LNCaP clone FGC (cell line): ENCODE data around the gene LEPR.

Experiments used
- DNase-seq: peaks from one replicate; pipeline ENCODE4 v3.0.0-alpha.2; 2011; ENCODE audit warnings: low read depth
- H3K4me3 ChIP-seq: 2 replicates; pipeline ENCODE4 v1.5.1; 2011; ENCODE audit warnings: mild to moderate bottlenecking, low read depth, low read length, control low read depth
- CTCF ChIP-seq: IDR thresholded peaks from 2 replicates; pipeline ENCODE4 v1.5.1; 2012; ENCODE audit warnings: mild to moderate bottlenecking; ENCODE audit not compliant: control insufficient read depth, insufficient read depth; ENCODE audit errors: extremely low read depth

Gene LEPR

DNA sequence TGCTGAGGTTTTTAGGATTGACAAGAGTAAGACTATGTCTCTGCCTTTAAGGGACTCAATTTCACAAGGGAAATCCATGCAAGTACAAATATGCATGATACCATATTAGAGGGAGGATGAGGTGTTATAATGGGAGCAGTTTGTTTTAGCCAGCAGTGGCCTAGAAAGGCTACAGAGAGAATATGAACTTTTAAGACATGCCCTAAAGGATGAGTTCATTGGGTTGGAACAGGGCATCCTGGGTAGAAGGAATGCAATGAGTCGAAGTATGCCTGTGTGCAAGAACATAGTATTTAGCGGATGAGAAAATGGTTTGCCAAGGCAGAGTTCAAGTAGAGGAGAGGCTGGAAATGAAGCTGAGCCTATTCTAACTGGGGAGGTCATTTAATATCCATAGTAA, 32.6 kb upstream of the LEPR start:
- DNase-seq: no peak
- no peak overlapping the region for H3K4me3 ChIP-seq
- no peak for TF ChIP-seq CTCF

DNA sequence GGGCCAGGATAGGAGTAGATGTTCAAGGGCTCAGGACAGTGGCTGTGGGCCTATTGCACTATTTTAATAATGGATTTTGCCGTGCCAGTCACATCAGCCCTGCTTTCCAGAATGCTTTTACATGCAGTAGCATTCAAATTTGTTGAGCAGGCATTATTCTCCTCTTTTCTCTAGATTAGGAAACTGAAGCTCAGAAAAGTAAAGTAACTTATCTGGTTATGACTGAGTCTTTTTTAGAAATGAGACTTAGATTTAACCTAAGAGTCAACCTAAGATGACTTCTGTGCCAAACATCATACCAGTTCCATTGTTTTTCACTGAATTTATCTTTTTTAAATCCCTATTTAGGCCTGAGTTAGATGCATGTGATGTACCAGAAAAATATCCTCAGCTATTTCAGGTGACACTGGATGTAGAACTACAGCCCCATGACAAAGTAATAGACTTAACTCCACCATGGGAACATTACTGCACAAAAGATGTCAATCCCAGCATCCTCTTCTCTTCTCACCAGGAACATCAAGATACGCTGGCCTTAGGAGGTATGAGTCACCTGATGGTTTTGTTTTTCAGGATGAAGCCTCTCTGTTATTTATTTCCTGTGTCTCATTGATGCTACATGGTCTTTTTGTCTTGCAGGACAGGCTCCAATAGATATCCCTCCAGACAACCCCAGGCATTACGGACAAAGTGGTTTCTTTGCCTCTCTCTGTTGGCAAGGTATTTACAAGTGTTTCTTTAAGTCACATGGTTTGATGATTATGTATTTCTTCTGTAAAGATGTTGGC, 31.4 kb upstream of the LEPR start:
- TF ChIP-seq CTCF: no peak
- no peak for DNase-seq
- no peak overlapping the region for H3K4me3 ChIP-seq

- TF ChIP-seq CTCF: no peak
- H3K4me3 ChIP-seq: no peak overlapping the region
- no peak for DNase-seq
Measured at GRCh38 chr1:65392497-65392896, 28.0 kb upstream of the LEPR start.

GRCh38 chr1:65393347-65393746, 27.1 kb upstream of the LEPR start:
- DNase-seq: no peak
- no peak for TF ChIP-seq CTCF
- no peak overlapping the region for H3K4me3 ChIP-seq

- no peak for TF ChIP-seq CTCF
- H3K4me3 ChIP-seq: no peak overlapping the region
- no peak for DNase-seq
Measured at GRCh38 chr1:65393928-65394327, 26.5 kb upstream of the LEPR start.

DNA sequence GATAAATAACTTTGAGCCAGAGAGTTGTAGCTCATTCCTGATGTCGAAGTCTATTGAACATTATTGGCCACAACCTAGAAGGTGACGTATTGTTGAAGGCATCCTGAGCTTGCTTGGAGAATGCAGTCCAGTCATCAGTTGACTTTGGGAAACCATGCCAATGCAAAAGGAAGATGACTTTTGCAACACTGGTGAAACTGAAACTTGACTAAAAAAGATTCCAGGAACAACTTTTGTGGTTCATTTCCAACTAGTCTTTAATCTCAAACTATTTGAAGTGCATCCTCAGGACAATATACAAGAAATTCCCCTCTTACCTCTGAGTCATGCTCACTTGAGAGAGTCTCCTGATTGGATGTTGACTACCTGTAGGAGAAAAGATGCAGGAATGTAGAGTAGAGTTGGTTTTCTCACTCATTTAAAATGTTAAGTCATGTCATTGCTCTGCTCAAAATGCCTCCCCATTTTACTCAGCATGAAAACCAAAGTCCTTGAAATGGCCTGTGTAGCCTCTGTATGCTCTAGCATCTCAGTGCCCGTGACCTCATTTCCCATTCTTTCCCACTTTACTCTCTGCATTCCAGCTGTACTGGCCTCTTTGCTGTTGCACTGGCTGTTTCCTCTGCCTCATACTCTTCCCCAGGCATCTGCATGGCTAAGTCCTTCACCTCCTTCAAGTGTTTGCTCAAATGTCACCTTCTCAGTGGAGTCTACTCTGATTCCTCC, 24.4 kb upstream of the LEPR start:
- DNase-seq: no peak
- H3K4me3 ChIP-seq: no peak overlapping the region
- no peak for TF ChIP-seq CTCF
